SK-N-SH (cell line): ENCODE measurements around the gene ALKBH2. TPM values are rescaled to one million over a fixed set of nuclear protein-coding genes. Genes with fewer than 3 reads are reported as not detected.

Experiments
- CTCF ChIA-PET: fragments of 300-600, 350-600 bp; formaldehyde crosslinking; extraction: SDS; loops from one replicate; lab custom pipeline; 2021; lab: Yijun Ruan, JAX
- POLR2A ChIA-PET: fragments of 350-600 bp; sonication (Branson Sonifier 250); formaldehyde crosslinking; extraction: SDS; loops from one replicate; lab custom pipeline; 2020; ENCODE audit warnings: antibody characterized with exemption, inconsistent platforms; lab: Yijun Ruan, JAX
- DNase-seq: peaks from one replicate; pipeline ENCODE4 v3.0.0; 2012
- H2AFZ ChIP-seq: fragments of 200-600 bp; sonication (generic); 2 replicates; pipeline ENCODE4 v1.8.1; 2016; ENCODE audit warnings: antibody characterized with exemption, mild to moderate bottlenecking, low read depth
- H3F3A ChIP-seq: fragments of 200-600 bp; sonication (generic); replicated peaks from 2 replicates; pipeline ENCODE3; 2016; ENCODE audit warnings: antibody characterized with exemption, mild to moderate bottlenecking; ENCODE audit not compliant: insufficient read depth
- H3K27ac ChIP-seq, 2 experiments: fragments of 200-500 bp in 1 of 2; fragments of 200-600 bp in 1 of 2; sonication (Bioruptor generic) in 1 of 2; sonication (generic), shearing (Covaris generic) in 1 of 2; 2 replicates each; pipeline versions ENCODE4 v1.5.1 to v1.6.1; 2014 to 2016; ENCODE audit warnings: low read depth in 2 of 2, inconsistent platforms in 1 of 2, low read length in 1 of 2, mild to moderate bottlenecking in 1 of 2, mixed read lengths in 1 of 2
- H3K27me3 ChIP-seq: fragments of 200-600 bp; sonication (generic), shearing (Covaris generic); 2 replicates; pipeline ENCODE4 v1.6.1; 2016; ENCODE audit warnings: mixed run types; ENCODE audit not compliant: insufficient read depth
- H3K36me3 ChIP-seq, 2 experiments: fragments of 200-500 bp in 1 of 2; fragments of 200-600 bp in 1 of 2; sonication (Bioruptor generic) in 1 of 2; sonication (generic) in 1 of 2; replicated peaks in 1 of 2; 2 replicates each; pipeline versions ENCODE3 to v1.5.1; 2014 to 2016; ENCODE audit warnings: low read length in 1 of 2, mild to moderate bottlenecking in 1 of 2; ENCODE audit not compliant: insufficient read depth in 2 of 2, control insufficient read depth in 1 of 2
- H3K4me1 ChIP-seq, 2 experiments: fragments of 200-500 bp in 1 of 2; fragments of 200-600 bp in 1 of 2; sonication (Bioruptor generic) in 1 of 2; sonication (generic), shearing (Covaris generic) in 1 of 2; 2 replicates each; pipeline versions ENCODE4 v1.5.1 to v1.6.1; 2014 to 2016; ENCODE audit warnings: low read depth in 1 of 2, low read length in 1 of 2, mixed run types in 1 of 2; ENCODE audit not compliant: insufficient read depth in 2 of 2, control insufficient read depth in 1 of 2
- H3K4me2 ChIP-seq: fragments of 200-600 bp; sonication (generic), shearing (Covaris generic); 2 replicates; pipeline ENCODE4 v1.6.1; 2017; ENCODE audit warnings: mixed run types
- H3K4me3 ChIP-seq, 2 experiments: fragments of 200-500 bp in 1 of 2; fragments of 200-600 bp in 1 of 2; sonication (Bioruptor generic) in 1 of 2; sonication (generic), shearing (Covaris generic) in 1 of 2; 2 replicates each; pipeline versions ENCODE4 v1.5.1 to v1.8.1; 2014 to 2016; ENCODE audit warnings: low read depth in 2 of 2, inconsistent platforms in 1 of 2, low read length in 1 of 2, mild to moderate bottlenecking in 1 of 2, mixed read lengths in 1 of 2, moderate library complexity in 1 of 2
- H3K79me2 ChIP-seq: fragments of 200-600 bp; sonication (generic); 2 replicates; pipeline ENCODE4 v1.8.1; 2017; ENCODE audit warnings: mild to moderate bottlenecking; ENCODE audit not compliant: insufficient read depth
- H3K9ac ChIP-seq: fragments of 200-600 bp; sonication (generic); 2 replicates; pipeline ENCODE4 v1.6.1; 2017; ENCODE audit warnings: mixed run types
- H3K9me2 ChIP-seq: fragments of 200-600 bp; sonication (generic); 2 replicates; pipeline ENCODE4 v1.6.1; 2017; ENCODE audit warnings: mixed run types
- H3K9me3 ChIP-seq: fragments of 200-600 bp; sonication (generic); 2 replicates; pipeline ENCODE4 v1.6.1; 2017; ENCODE audit warnings: mixed run types, mild to moderate bottlenecking, moderate library complexity
- H4K20me1 ChIP-seq: fragments of 200-600 bp; sonication (generic); 2 replicates; pipeline ENCODE4 v1.6.1; 2017; ENCODE audit warnings: mild to moderate bottlenecking, mixed run types; ENCODE audit not compliant: insufficient read depth
- ELF1 ChIP-seq: IDR thresholded peaks from 2 replicates; pipeline ENCODE4 v1.4.0; 2012
- EP300 ChIP-seq, 2 experiments: IDR thresholded peaks; 2 replicates each; pipeline versions ENCODE4 v1.4.0 to v1.6.1; 2012; ENCODE audit warnings: borderline replicate concordance in 1 of 2, low read depth in 1 of 2, low read length in 1 of 2
- FOSL2 ChIP-seq: IDR thresholded peaks from 2 replicates; pipeline ENCODE4 v1.4.0; 2012; ENCODE audit warnings: low read depth, mild to moderate bottlenecking, moderate library complexity, borderline replicate concordance
- FOXM1 ChIP-seq: IDR thresholded peaks from 2 replicates; pipeline ENCODE4 v1.4.0; 2012; ENCODE audit warnings: low read depth, mild to moderate bottlenecking
- GATA2 ChIP-seq: sonication (generic); formaldehyde crosslinking; IDR thresholded peaks from 2 replicates; pipeline ENCODE4 v1.5.0; 2020; ENCODE audit warnings: mild to moderate bottlenecking, missing genetic modification reagents
- JUND ChIP-seq: IDR thresholded peaks from 2 replicates; pipeline ENCODE4 v1.4.0; 2012
- MXI1 ChIP-seq: IDR thresholded peaks from 2 replicates; pipeline ENCODE4 v1.6.1; 2012; ENCODE audit warnings: mild to moderate bottlenecking, low read depth, low read length, improper control_type of control experiment
- NFIC ChIP-seq: IDR thresholded peaks from 2 replicates; pipeline ENCODE4 v1.4.0; 2012; ENCODE audit warnings: borderline replicate concordance
- RCOR1 ChIP-seq: fragments of 150-350 bp; IDR thresholded peaks from 2 replicates; pipeline ENCODE4 v1.6.1; 2017; ENCODE audit warnings: antibody characterized with exemption, low read length
- SMC3 ChIP-seq: IDR thresholded peaks from 2 replicates; pipeline ENCODE4 v1.6.1; 2012; ENCODE audit warnings: low read depth, low read length, improper control_type of control experiment
- TAF1 ChIP-seq: IDR thresholded peaks from 2 replicates; pipeline ENCODE4 v1.6.1; 2012; ENCODE audit warnings: low read depth, mild to moderate bottlenecking, low read length, moderate library complexity, borderline replicate concordance
- TEAD4 ChIP-seq: IDR thresholded peaks from 2 replicates; pipeline ENCODE4 v1.4.0; 2012; ENCODE audit warnings: mild to moderate bottlenecking, borderline replicate concordance; ENCODE audit not compliant: insufficient read depth
- WGBS: methylation state at CpG from one replicate; pipeline ENCODE4 v1.1.6; 2017; ENCODE audit warnings: low lambda C conversion rate; 5-methylcytosine and 5-hydroxymethylcytosine counted together
- polyA plus RNA-seq, 3 experiments: library from polyadenylated mRNA; depleted of rRNA; stranded (reverse); fragments of >200 nt; gene quantifications; 2 replicates each; pipeline ENCODE4 v1.2.3, GENCODE V29; 2012
- TF ChIP-seq, protein P1 (sequence below): IDR thresholded peaks from 2 replicates; pipeline ENCODE4 v1.4.0; 2012; ENCODE audit warnings: low read depth, borderline replicate concordance
- TF ChIP-seq, protein P2 (sequence below): fragments of 200-600 bp; sonication (generic); IDR thresholded peaks from 2 replicates; pipeline ENCODE4 v1.6.1; 2017; ENCODE audit warnings: antibody characterized with exemption, mild to moderate bottlenecking, moderate library complexity
- TF ChIP-seq, protein P3 (sequence below): fragments of 150-350 bp; IDR thresholded peaks from 2 replicates; pipeline ENCODE4 v1.6.1; 2016; ENCODE audit warnings: mild to moderate bottlenecking, low read depth, low read length
- TF ChIP-seq, protein P4 (sequence below): IDR thresholded peaks from 2 replicates; pipeline ENCODE4 v1.6.1; 2012; ENCODE audit warnings: mild to moderate bottlenecking, low read depth, low read length, moderate library complexity

The ALKBH2 gene
- polyA plus RNA-seq, 1 of the 3 experiments (the other 2 are of a cell fraction), result 47.3 TPM

DNA sequence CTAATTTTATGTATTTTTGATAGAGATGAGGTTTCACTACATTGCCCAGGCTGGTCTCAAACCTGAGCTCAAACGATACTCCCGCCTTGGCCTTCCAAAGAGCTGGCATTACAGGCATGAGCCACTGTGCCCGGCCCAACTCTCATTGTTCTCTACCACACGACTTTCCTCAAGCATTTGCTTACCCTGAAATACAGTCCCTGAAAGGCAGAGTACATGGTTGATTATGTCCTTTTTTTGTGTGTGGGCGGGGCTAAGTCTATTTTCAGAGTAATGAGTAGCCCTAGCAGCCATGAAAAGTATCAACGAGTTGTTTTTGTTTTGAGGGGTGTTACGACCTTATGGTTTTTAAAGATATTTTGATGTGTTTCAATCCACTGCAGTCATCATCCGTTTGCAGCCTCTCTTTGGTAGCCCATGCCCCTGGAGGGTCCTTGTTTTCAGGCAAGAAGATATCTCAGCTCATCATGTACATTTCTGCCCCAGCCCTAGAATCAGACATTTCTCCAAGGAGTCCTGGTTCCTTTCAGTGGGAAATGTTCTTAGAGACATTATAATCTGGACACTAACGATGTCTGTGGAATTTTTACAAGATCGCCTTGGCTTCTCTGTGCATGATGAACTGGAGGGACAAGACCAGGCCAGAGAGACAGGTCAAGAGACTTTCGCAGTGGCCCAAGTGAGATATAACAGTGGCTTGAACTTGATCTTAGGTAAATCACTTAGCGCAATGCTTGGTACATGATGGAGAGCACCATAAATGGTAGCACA lies 31.8 kb upstream of the ALKBH2 start (continued):
- TF ChIP-seq, protein P1, sequence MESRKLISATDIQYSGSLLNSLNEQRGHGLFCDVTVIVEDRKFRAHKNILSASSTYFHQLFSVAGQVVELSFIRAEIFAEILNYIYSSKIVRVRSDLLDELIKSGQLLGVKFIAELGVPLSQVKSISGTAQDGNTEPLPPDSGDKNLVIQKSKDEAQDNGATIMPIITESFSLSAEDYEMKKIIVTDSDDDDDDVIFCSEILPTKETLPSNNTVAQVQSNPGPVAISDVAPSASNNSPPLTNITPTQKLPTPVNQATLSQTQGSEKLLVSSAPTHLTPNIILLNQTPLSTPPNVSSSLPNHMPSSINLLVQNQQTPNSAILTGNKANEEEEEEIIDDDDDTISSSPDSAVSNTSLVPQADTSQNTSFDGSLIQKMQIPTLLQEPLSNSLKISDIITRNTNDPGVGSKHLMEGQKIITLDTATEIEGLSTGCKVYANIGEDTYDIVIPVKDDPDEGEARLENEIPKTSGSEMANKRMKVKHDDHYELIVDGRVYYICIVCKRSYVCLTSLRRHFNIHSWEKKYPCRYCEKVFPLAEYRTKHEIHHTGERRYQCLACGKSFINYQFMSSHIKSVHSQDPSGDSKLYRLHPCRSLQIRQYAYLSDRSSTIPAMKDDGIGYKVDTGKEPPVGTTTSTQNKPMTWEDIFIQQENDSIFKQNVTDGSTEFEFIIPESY, result no peak
- TF ChIP-seq, protein P2, sequence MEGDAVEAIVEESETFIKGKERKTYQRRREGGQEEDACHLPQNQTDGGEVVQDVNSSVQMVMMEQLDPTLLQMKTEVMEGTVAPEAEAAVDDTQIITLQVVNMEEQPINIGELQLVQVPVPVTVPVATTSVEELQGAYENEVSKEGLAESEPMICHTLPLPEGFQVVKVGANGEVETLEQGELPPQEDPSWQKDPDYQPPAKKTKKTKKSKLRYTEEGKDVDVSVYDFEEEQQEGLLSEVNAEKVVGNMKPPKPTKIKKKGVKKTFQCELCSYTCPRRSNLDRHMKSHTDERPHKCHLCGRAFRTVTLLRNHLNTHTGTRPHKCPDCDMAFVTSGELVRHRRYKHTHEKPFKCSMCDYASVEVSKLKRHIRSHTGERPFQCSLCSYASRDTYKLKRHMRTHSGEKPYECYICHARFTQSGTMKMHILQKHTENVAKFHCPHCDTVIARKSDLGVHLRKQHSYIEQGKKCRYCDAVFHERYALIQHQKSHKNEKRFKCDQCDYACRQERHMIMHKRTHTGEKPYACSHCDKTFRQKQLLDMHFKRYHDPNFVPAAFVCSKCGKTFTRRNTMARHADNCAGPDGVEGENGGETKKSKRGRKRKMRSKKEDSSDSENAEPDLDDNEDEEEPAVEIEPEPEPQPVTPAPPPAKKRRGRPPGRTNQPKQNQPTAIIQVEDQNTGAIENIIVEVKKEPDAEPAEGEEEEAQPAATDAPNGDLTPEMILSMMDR, result no peak

DNA sequence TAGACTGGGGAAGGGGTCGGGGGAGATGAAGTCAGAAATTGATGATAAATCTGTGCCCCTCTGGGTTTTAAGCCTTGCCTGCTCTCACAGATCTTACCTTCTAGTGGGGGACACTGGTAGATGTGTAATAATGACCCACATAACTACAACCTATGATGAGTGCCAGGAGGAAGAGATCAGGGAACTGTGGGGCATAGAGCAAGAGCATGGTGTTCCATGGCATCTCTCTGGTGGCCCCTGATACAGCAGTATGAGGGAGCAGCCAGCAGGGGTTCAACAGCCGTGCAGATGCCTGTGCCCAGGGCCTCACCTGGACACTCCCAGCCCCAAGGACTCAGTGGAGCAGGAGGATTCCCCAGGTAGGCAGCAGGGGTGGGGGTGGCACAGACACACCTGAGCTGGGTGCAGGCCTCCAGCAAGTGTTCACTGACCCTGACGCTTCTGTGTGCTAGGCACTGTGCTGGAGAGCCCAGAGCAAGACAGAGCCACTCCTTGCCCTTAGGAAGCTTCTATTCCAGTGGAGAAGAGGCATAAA lies 28.1 kb upstream of the ALKBH2 start:
- Histone ChIP-seq H2AFZ (no peak overlapping the region), H3K79me2 (no peaks in the 10 kb centered on the region), H3K4me1 (peaks cover 0 to 3% of the 10 kb centered on the region in 2 experiments; a peak in 1 of 4 replicates), H3K27ac (no peak overlapping the region), H3K36me3 (no peaks in the 10 kb centered on the region), H3K27me3 (no peaks in the 10 kb centered on the region), H3K9ac (no peak overlapping the region), H3K4me3 (no peak overlapping the region), H3K9me2 (no peaks in the 10 kb centered on the region), H3F3A (no peaks in the 10 kb centered on the region), H4K20me1 (no peaks in the 10 kb centered on the region), H3K9me3 (no peaks in the 10 kb centered on the region), H3K4me2 (no peak overlapping the region)
- CTCF ChIA-PET, result interaction anchor here (1.6 to 5.5 kb wide), 2 partner anchors 9 to 55 kb away, joined by 3 to 36 read pairs; no protein-coding TSS in a partner anchor
- TF ChIP-seq EP300 (IDR thresholded peaks at IDR 0.05; ENCODE audit: borderline replicate concordance in 1 of 2, low read depth in 1 of 2, low read length in 1 of 2) (no peak), JUND (no peak), TEAD4 (no peak), ELF1 (no peak), MXI1 (no peak), FOXM1 (no peak), GATA2 (CRISPR knock-in tag) (no peak), TAF1 (no peak), RCOR1 (no peak), NFIC (no peak), FOSL2 (no peak), SMC3 (no peak)
- TF ChIP-seq, protein P3, sequence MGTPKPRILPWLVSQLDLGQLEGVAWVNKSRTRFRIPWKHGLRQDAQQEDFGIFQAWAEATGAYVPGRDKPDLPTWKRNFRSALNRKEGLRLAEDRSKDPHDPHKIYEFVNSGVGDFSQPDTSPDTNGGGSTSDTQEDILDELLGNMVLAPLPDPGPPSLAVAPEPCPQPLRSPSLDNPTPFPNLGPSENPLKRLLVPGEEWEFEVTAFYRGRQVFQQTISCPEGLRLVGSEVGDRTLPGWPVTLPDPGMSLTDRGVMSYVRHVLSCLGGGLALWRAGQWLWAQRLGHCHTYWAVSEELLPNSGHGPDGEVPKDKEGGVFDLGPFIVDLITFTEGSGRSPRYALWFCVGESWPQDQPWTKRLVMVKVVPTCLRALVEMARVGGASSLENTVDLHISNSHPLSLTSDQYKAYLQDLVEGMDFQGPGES, result no peak
- TF ChIP-seq, protein P1, result no peak
- TF ChIP-seq, protein P4, sequence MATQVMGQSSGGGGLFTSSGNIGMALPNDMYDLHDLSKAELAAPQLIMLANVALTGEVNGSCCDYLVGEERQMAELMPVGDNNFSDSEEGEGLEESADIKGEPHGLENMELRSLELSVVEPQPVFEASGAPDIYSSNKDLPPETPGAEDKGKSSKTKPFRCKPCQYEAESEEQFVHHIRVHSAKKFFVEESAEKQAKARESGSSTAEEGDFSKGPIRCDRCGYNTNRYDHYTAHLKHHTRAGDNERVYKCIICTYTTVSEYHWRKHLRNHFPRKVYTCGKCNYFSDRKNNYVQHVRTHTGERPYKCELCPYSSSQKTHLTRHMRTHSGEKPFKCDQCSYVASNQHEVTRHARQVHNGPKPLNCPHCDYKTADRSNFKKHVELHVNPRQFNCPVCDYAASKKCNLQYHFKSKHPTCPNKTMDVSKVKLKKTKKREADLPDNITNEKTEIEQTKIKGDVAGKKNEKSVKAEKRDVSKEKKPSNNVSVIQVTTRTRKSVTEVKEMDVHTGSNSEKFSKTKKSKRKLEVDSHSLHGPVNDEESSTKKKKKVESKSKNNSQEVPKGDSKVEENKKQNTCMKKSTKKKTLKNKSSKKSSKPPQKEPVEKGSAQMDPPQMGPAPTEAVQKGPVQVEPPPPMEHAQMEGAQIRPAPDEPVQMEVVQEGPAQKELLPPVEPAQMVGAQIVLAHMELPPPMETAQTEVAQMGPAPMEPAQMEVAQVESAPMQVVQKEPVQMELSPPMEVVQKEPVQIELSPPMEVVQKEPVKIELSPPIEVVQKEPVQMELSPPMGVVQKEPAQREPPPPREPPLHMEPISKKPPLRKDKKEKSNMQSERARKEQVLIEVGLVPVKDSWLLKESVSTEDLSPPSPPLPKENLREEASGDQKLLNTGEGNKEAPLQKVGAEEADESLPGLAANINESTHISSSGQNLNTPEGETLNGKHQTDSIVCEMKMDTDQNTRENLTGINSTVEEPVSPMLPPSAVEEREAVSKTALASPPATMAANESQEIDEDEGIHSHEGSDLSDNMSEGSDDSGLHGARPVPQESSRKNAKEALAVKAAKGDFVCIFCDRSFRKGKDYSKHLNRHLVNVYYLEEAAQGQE, result no peak
- DNase-seq, result no peak
- POLR2A ChIA-PET, result no interaction called here
- 68% methylated on average over 2 of the region's 3 CpGs for WGBS
